ENCODE measurements around the gene HNRNPA2B1. TPM values are rescaled to one million over a fixed set of nuclear protein-coding genes. Genes with fewer than 3 reads are reported as not detected.

Gene HNRNPA2B1
- total RNA-seq, 1 experiment from 2014 or later: 1,137 TPM

GRCh38 chr7:26160896-26161295 lies 39.6 kb downstream of the HNRNPA2B1 start:
- Histone ChIP-seq H2AK5ac (ENCODE audit: insufficient read length, low read length) (no peak overlapping the region), H3T11ph (ENCODE audit: low read length) (no peak overlapping the region), H2BK15ac (ENCODE audit: low read depth, low read length) (no peak overlapping the region), H4K20me1 (ENCODE audit: control insufficient read depth, insufficient read depth, insufficient read length) (no peaks in the 10 kb centered on the region), H2BK20ac (ENCODE audit: low read depth, low read length, poor library complexity, severe bottlenecking) (no peak overlapping the region), H3K23ac (ENCODE audit: insufficient read length, low read depth, low read length) (no peak overlapping the region), H4K91ac (ENCODE audit: insufficient read length, low read depth, low read length) (no peak overlapping the region), H4K8ac (replicated peaks; ENCODE audit: insufficient read length, low read depth, low read length) (no peak overlapping the region), H3K4ac (ENCODE audit: low read depth, low read length) (no peak overlapping the region), H3K79me2 (ENCODE audit: insufficient read depth, low read length) (peaks cover 69% of the 10 kb centered on the region; the same call in 1 of the 2 replicates), H3K9ac (ENCODE audit: extremely low read depth, insufficient read length, low read length) (no peak overlapping the region), H3K79me1 (ENCODE audit: insufficient read depth, low read depth, low read length, poor library complexity, severe bottlenecking) (peaks cover 7% of the 10 kb centered on the region), H3K14ac (ENCODE audit: insufficient read depth, low read length) (no peak overlapping the region), H2BK5ac (ENCODE audit: insufficient read length, low read length) (no peak overlapping the region), H4K5ac (ENCODE audit: insufficient read length, low read depth, low read length) (no peak overlapping the region), H2BK120ac (ENCODE audit: low read depth, low read length, poor library complexity, severe bottlenecking) (no peak overlapping the region), H3K27ac (ENCODE audit: insufficient read length, low read depth, low read length) (no peak overlapping the region), H2AFZ (ENCODE audit: low read length) (no peak overlapping the region), H3K23me2 (ENCODE audit: insufficient read length, low read depth, low read length, poor library complexity, severe bottlenecking) (no peaks in the 10 kb centered on the region), H3K27me3 (ENCODE audit: insufficient read depth, low read length) (no peaks in the 10 kb centered on the region), H3K18ac (ENCODE audit: insufficient read length, low read depth, low read length) (no peak overlapping the region), H2BK12ac (ENCODE audit: insufficient read length, low read depth, low read length) (no peak overlapping the region), H3K4me1 (ENCODE audit: insufficient read depth, low read length) (peaks cover 29% of the 10 kb centered on the region), H3K9me3 (ENCODE audit: control insufficient read depth, low read depth, low read length) (no peaks in the 10 kb centered on the region), H3K4me2 (ENCODE audit: insufficient read depth, insufficient read length, low read length) (no peak overlapping the region), H3K56ac (ENCODE audit: insufficient read length, low read depth, low read length) (no peak overlapping the region)
- Mint-ChIP-seq H3K27me3 (ENCODE audit: low read depth) (peaks cover 1% of the 10 kb centered on the region; the same call in 1 of the 2 replicates), H3K27ac (no peak overlapping the region), H3K4me1 (peaks cover 44 to 57% of the 10 kb centered on the region in 2 experiments), H3K9me3 (peaks cover 0 to 3% of the 10 kb centered on the region in 2 experiments; a peak in 4 of 5 replicates), H3K4me3 (peak overlapping the region in 1 of 2 experiments; percentile 19; a peak in 1 of 5 replicates), H3K36me3 (ENCODE audit: insufficient read depth in 1 of 3, low read depth in 3 of 3) (peaks cover 3 to 39% (median 14%) of the 10 kb centered on the region in 3 experiments; a peak in 6 of 7 replicates)
- DNase-seq: no peak
- WGBS (ENCODE audit: extremely low coverage, insufficient read length, low lambda C conversion rate): no CpG with 5 or more reads among the region's 2 CpGs
- TF ChIP-seq, protein P1, sequence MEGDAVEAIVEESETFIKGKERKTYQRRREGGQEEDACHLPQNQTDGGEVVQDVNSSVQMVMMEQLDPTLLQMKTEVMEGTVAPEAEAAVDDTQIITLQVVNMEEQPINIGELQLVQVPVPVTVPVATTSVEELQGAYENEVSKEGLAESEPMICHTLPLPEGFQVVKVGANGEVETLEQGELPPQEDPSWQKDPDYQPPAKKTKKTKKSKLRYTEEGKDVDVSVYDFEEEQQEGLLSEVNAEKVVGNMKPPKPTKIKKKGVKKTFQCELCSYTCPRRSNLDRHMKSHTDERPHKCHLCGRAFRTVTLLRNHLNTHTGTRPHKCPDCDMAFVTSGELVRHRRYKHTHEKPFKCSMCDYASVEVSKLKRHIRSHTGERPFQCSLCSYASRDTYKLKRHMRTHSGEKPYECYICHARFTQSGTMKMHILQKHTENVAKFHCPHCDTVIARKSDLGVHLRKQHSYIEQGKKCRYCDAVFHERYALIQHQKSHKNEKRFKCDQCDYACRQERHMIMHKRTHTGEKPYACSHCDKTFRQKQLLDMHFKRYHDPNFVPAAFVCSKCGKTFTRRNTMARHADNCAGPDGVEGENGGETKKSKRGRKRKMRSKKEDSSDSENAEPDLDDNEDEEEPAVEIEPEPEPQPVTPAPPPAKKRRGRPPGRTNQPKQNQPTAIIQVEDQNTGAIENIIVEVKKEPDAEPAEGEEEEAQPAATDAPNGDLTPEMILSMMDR (conservative IDR thresholded peaks at IDR 0.05): no peak
